Activated naive CD4-positive, alpha-beta T cell treated with Interleukin-2 at 50 U/mL for 16 hours (primary cell): ENCODE measurements around the gene MKS1.
A peak's percentile ranks its signal among the peaks of the same experiment; 100 is the strongest.

Experiments used
- DNase-seq: peaks from one replicate; pipeline ENCODE4 v3.0.0-alpha.2; 2020

Gene MKS1

DNA sequence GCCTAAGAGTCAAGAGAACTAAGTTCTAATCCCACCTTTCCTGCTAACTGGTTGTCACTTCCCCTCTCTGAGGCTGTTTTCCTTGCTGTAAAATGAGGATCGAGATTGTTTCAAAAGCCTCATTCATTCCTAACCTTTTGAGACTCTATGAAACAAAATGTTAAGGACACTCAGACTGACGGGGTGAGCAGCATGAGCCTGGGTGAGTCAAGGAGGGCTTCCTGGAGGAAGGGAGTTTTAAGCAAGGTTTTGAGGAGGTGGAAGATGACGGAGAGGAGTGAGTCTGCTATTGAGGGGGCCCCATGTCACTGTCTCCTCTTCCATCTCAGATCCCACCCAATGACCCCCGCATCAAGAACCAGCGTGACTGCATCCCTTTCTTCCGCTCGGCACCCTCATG is 22.4 kb downstream of the MKS1 start:
- no peak for DNase-seq

DNA sequence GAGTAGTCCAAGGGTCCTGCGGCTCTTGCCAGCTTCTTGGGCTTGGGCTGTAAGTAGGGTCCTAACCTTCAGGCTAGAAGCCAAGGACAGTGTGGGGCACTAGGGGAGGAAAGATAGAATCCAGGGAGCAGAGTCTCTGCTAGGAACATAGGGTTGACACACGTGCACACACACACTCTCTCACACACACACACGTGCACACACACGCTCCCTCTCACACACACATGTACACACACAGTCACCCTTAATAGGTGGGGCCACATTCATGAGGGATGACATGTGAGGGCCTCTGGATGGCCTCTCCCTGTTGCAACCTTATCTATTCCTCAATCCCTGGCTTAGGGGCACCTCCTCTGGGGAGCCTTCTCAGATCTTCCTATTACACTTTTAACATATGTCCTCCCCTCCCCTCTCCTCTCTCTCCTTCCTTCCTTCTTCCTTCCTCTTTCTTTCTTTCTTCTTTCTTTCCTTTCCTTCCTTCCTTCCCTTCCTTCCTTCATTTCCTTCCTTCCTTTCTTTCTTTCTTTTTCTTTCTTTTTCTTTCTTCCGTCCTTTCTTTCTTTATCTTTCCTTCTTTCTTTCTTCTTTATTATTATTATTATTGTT is 23.4 kb downstream of the MKS1 start:
- no peak for DNase-seq

DNA sequence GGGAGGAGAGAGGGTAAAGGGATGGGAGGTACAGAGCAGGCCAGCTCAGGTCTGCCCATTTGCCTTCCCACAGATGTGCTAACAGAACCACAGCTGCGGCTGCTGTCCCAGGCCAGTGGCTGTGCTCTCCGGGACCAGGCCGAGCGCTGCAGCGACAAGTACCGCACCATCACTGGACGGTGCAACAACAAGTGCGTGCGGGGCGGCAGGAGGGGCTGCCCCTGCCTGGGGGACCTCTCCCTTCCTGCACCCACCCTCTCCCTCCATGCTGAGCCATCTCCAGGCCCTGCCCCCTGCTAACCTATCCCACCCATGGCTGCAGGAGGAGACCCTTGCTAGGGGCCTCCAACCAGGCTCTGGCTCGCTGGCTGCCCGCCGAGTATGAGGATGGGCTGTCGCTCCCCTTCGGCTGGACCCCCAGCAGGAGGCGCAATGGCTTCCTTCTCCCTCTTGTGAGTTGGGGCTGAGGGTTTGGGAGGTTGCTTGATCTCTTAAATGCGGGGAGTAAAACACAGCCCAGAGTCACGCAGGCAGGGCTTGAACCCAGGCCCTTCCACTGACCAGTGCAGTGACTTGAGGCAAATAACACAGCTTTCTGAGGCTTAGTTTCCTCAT is 25.3 kb downstream of the MKS1 start:
- DNase-seq: no peak

DNA sequence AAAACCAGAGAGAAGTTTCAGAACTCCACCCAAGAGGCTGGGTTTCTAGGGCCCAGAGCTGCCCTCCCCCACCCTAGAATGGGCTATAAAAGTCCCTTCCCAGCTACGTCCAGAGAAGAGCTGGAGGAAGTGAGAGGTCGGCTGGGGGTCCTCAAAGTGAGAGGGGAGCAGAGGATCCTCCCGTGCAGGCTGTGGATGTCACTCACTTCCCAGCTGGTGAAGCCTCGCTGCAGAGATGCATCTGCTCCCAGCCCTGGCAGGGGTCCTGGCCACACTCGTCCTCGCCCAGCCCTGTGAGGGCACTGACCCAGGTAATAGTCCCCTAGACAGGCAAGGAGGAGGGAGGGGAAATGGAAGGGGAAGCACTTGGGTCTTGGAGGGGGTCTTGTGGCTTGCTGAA is 26.4 kb downstream of the MKS1 start, which contains the start of gene EPX:
TSS of gene EPX (plus strand) at position 115 of the 400 bp plus-strand sequence. CDS start at position 236, 121 bp downstream.
- DNase-seq: no peak

DNA sequence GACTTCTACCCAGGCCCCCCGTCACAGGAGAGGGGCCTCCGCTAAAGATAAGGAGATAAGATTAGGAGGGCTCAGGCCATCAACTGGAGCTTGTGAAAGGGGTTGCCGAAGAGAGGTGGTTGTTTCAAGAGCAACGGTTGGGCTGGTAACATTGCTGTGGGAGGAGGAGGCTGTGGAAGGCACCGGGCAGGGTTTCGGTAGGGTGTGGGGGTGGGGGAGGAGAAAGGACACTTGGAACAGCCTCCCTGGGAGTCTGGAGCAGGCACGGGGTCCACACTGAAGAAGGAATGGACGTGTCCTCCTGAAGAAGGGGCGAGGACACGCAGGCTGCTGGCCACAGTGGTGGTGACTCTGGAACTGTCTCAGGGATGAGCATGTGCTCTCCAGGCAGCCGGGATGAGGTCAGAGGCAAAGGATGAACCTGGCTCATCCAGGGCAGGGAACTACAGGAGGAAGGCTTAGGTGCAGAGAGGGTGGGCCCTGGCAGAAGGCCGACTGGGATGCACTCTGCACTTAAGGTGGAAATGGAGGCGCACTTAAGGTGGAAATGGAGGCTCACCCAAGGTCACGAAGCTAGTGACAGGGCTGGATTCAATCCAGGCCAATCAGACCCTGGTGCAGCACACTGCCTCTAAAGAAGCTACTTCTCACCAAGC is 27.7 kb downstream of the MKS1 start:
- DNase-seq: no peak

DNA sequence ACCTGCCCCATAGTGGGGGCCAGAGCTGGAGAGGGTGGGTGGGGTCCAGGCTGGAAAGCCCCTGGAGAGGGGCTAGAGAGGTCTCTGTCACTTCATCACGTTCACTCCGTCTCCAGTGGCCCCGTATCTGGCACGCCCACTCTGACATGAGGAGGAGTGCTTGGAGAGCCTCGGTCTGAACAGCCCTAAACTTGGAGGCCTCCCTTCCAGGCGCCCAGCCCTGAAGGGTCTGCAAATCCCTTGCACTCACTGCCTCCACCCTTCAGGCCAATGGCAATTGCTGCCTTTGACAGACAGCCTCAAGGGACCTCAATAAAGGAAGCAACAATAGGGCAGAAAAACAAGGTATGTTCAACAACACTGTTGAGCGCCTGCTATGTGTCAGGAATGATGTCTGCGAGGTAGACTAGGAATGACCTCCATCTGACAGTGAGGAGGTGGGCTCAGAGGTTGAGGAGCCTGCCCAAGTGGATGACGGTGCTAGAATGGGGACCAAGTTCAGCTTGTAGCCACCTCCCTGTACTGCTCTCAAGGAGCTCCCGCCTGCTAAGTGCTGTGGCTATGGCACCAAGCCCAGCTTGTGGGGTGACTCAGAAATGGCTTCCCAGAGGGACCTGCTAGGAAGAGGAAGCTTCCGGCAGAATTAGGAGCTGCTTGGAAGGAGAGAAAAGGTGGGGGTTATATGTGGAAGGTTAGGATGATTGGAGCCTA is 29.5 kb downstream of the MKS1 start:
- no peak for DNase-seq

DNA sequence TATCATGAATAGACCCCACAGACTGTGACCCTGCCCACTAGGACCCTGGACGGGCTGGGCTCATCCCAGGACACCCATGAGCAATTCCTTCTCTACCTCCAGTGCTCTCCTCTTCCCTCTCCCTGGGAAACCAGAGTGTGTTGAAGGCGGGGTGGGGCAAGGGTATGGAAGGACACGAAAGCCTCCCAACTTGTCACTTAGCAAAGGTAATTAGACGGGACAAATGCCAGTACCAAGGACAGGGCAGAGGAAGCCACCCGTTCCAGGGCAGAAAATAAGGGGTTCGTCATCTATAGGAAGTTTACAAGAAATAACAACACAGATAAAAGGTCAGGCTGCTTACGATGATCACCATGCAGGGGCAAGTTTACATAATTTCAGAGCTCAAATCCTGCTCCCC is 31.4 kb downstream of the MKS1 start:
- DNase-seq: no peak

DNA sequence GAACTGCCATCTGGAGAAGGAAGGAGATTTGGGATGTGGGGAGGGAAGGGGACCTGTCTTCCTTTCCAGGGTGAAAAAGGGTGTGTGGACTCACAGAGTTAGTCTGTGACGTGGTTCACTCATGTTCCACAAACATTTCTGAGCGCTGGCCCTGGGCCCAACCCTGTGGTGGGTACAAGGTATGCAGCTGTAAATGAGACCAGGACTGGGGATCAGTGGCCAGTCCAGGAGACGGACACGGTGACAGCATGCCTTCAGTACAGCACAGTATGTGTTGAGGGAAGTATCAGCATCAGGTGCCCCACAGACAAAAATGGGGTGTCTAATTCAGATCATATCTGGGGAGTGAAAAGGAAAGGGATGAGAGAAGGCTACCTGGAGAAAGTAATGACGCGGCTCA is 32.0 kb downstream of the MKS1 start:
- DNase-seq: no peak

DNA sequence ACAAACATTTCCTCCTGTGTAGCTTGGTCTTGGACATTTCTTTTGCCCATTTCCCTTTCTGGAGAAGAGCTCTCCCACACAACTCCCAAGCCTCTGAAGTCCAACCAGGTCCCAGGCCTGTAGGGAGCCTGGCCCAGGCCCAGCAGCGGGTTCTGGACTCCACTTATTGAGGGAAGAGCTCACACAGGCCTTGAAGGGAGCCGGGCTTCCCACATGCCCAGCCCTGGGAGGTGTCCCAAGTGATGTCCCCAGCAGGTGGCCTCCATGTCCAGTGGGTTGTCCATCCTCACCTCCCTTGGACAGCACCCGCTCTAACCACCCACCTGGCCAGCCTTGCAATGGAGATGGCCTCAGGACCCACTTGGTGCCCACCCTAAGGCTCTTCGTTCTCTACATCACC is 32.5 kb downstream of the MKS1 start:
- DNase-seq: no peak

DNA sequence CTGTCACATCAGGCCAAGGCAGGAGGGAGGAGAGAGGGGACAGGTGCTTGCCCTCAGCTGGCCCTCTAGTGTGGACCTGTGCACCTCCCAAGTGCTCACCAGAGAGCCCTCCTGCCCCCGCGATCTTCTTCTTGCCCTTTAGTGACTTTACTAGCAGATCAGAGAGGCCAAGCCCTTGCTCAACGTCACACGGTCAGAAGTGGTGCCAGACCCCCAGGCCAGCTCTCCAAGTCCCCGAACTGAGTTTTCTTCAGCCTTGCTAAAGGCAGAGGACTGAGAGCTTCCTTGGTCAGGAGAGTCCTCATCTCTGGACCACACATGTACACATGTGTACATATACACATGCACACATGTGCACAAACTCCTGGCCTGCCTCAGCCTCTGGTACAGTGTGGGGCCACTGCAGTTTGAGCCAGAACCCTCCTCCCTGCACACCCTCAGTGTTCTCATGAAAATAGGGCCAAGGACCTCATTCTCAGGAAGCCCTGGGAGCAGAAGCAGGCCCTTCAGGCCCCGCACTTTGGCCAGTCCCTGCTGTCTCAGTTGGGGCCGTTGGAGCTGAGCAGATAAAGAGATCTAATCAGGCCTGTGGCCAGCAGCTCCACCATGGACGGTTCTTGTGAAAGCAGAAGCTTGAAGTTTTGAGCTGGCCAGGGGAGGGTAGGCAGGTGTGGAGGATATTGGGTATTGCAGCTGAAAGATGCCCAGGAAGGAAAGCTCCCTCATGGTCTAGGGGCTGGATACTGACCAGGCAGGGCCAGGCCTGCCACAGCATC is 33.9 kb downstream of the MKS1 start:
- no peak for DNase-seq

DNA sequence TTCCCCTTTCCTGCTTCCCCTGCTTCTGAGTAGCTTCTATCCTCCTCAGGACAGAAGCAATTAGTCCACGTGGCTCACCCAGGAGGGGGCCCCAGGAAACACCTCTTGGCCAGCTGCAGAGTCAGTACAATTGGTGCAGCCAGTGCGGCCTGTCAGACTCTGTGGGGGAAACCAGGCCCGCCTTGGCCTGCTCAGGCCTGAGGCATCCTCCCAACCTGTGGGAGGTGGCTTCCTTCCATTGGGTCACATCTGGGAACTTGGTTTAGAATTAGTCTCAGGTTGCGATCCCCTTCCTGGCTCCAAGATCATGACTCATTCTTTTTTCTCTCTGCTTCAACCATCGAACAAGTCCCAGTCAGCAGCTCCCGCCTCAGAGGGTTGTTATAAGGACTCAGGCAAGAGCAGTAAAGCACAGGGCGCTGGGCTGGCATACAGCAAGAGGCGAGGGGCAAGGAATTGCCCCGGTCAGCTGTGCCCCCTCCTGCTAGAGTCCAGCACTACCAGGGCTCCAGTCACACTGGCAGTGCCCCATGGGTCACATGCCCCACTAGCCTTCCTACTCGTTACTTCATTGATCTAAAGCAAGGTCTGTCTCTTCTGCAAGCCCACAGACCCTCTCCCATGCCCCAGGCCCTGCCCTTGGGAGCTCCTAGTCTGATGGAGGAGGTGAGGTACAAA is 34.6 kb downstream of the MKS1 start:
- no peak for DNase-seq

DNA sequence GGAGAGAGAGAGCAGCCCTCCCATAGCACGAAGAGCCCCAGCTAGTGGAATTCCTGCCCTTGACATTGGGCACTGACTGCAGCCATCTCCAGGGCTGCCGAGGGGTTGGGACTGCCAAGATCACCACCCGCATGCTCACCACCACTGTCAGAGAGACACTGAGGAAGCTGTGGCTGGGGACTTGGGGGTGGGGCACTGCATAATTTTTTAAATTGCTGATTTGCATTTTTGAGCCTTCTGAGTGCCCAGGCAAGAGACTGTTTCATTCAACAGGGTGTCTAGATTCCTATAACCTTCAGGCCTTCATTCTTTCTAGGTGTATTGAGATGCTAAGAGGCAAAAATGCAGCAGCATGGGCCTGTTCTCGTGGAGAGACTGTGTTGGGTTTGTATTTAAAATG is 35.5 kb downstream of the MKS1 start:
- no peak for DNase-seq

DNA sequence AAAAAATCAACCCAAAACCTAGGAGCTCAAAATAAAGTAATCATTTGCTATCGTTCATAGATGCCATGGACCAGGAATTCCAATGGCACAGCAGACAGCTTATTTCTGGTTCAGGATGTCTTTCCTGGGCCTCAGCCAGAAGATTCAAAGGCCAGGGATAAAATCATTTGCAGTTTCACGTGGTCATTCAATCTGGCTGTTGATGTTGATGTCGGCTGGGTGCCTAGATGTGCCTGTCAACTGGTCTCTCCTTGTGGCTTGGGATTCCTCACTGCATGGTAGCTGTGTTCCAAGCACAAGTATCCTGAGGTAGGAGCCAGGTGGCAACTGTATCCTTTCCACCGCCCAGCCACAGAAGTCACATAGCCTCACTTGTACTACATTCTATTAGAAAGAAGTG is 37.3 kb downstream of the MKS1 start:
- DNase-seq: no peak

DNA sequence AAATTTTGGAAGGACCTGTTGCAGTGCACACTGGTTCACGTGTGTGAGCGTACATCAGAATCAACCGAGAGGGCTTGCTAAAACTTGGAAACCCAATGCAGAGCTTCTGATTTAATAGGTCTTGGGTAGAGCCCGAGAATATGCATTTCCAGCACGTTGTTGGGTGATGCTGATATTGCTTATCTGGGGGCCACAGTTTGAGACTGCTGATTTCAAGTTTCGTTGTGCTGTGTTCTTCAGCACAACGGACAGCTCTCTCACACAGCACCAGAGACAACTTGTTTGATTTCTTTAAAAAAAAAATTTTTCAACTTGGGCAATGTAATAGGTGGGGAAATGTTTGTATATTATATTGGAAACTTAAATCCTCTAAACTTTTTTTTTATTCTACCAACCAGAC is 42.9 kb downstream of the MKS1 start:
- DNase-seq: no peak

DNA sequence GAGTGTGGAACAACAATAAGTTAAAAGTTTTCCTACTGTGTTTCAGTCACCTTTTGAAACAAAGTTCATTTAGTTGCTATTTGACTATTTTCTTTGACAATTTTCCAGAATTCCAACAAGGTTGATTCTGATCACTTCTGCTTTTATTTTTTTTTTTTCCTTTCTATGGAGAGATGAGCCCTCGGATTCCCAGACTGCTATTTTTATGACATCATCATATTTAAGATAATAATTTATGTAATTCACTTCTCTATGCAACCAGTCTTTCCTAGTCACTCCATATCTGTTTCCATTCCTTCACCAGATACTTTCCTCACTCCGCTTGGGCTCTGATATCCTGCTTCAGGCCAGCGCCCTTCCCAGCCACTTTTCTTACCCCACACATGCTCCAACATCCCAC is 44.2 kb downstream of the MKS1 start:
- no peak for DNase-seq

DNA sequence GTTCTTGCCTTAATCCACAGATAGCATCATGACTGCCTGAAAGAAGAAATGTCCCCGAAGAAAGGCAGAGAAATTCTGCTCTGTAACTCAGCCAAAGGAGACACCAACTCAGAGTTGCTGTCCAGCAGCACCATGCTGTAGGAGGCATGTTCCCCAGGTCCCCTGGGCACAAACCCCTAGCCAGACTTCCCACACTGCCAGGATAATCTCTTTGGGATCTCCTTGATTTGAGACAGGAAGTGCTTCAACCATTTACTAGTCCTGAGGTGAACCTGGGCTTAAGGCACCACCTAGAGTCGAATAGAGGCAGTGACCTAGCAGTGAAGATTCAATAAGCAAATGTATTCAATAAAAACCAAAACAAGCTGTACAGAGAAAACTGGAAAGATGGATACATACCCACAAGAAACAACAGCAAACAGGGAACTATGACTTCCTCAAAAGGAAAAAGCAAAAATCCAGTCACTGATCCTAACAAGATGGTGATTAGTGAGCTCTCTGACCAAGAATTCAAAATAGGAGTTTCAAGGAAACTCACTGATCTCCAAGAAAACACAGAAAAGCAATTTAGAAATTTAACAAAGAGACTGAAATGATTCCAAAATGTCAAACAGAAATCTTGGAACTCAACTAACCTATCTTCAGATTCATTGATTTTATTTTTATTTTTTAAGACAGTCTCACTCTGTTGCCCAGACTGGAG is 46.5 kb downstream of the MKS1 start:
- DNase-seq: peak; percentile 41

DNA sequence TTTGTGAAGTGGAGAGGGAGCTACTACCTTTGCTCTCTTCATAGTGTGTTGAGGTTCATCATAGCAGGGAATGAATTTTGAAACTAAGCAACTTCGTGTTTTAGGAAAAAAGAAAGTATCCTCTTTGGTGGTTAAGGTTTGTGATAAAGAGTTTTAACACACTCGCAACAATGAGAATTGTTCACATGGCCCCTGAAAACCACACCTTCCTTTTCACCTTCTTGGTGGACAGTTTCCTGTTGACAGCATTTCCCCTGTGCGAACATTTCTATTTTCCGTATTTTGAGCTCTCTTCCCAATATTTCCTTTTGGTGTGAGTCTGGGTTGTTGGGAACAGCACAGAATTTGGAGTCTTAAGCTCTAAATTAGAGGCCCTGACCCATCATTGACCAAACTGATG is 48.4 kb downstream of the MKS1 start:
- no peak for DNase-seq

DNA sequence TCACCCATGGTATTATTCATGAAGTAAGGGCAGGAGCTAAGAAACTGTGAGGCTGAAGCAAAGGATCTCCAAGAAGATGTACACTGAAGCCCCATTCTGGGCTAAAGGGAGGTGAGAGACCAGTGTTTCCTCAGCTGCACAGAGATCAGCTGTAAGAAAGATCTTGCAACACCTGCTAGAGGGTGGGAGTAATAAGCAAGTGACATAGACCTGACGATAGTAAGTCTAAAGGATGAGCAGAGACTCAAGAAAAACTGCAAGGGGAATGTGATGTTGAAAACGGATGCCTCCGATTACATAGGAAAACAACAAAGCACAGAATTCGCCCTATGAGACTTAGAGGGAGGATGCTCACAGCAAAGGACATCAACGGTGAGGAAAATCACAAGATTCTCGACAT is 52.4 kb downstream of the MKS1 start, which contains the start of gene OR4D2:
TSS of gene OR4D2 (plus strand) at position 301 of the 400 bp plus-strand sequence. CDS start 2,674 bp downstream, outside the sequence.
- no peak for DNase-seq

DNA sequence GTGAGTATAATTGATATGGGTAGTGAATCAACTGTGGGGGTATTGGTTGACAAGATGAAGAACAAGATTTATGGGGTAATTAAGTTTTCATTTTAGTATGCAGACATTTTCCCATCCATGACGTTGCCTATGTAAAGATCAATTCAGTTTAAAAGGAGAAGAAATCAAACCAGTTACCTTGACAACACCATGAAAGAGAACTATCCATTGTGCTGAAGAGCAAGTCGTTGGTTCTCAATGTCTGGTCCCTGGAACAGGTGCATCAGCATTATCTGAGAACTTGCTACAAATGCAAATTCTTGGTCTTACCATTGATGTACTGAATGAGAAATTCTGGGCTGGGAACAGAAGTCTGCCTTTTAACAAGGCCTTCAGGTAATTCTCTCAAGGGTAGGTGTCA is 53.1 kb downstream of the MKS1 start:
- DNase-seq: no peak

DNA sequence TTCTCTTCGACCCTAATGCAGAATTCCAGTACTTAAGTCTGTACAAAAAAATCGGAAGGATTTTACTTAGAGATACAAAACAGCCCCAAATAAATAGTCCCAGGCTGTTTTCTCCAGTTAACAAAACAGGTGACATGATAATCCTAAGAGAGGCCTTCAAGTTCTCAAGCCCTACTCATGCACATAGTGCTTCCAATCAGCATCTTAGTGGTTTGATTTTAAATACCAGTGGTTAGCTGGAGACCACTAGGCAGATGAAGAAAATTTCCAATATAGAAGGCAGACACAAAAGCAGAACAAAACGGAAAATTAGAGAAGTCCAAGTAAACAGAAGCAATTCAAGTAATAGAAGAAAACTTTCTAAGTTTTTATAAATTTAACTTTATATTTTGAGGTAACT is 57.5 kb downstream of the MKS1 start:
- no peak for DNase-seq

DNA sequence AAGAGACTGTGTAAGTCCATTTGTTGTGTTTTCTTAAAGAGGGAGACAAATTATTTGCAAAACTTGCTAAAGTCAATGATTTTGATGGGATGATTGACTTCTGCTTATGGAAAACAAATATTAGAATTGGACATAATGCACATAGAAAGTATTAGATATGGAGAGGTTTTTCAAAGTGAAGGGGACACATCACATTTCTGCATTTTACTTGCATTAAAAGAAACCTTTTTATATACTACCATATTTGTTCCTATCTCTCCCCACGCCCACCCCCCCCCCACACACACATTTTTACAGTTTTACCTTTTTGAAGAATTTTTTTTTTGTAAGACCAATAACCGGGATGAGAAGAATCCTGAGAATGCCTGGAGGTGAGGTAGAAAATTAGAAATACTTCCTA is 60.9 kb downstream of the MKS1 start:
- DNase-seq: no peak
